GM19372 (cell line): ENCODE results near the gene ANGPT4.
"Not testable (repeated sequence)": the region's sequence is repeated elsewhere in the genome, so short reads cannot be mapped to it uniquely, and the experiment has no call there.

Experiments
- ATAC-seq: cut with Tn5 transposase; IDR thresholded peaks from one replicate; pipeline ENCODE4 v1.9.1; 2021; ENCODE audit warnings: mild to moderate bottlenecking, low read depth, moderate library complexity; ENCODE audit not compliant: unreplicated experiment

The ANGPT4 gene

DNA sequence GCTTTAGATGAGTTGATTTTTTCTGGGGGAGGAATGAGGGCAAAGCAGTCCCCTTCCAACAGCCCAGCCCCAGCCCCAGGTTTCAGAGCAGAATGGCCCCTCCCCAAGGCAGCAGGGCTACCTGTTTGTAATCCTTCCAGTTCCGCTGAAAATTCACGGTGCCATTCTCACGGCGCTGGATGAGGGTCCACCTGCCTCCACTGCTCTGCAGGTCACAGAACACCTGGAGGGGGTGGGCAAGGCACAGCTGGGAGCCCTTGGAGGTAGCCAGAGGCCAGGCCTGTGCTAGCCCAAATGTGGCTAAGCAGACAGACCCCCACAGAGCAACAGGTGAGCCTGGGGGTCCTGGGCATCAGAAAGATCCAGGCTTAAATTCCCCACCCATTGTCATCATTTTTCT is 36.5 kb downstream of the ANGPT4 start:
- no peak for ATAC-seq

DNA sequence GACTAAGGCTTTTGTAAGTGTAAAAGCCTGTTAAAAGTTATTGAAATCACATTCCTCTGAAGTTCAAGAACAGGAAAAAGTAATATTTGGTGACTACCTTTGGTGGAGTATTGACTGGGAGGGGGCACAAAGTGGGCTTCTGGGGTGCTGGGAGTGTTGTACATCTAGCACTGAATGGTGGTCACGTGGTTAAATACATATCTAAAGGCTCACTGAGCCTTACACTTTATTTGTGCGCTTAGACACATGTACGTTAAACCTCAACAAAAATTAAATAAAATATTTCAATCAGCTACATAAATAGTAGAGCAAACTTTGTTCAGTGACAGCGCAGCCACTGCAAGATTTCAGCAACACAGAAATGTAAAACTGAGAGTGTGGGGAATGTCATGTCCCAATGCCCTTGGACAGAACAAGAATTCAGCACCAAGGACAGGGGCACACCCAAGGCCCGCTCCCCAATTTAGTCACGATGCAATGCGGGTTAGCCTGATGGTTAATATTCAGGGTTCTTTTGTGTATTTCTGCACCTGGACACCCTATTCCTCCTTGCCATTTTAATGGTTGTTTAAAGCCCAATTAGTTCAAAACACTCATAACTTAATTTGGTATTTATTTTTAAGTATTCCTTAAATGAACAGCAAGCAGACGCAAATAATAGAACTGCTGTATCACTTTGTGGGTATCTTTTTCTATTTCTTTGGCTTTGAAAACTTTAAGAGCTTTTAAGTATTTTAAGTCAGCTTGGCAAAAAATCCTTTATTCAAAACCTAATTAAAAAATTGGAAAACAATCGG is 37.4 kb downstream of the ANGPT4 start:
- ATAC-seq: no peak

DNA sequence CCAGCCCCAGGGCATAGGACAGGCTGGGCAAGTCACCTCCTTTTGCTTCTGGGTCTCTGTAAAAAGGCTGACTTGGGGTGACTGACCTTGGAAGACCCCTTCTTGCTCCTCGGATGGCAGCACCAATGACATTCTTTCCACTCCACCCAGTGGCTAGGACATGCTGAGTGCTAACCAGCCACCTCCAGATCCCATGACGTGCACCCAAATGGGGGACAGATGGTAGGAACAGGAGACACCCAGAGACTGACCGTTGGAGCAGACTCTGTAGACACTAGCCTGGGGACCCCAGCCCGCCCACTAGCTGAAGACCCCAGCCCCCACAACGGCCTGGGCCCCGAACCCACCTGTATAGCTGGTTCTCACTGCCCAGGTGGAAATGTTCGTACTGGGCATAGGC is 38.3 kb downstream of the ANGPT4 start:
- no peak for ATAC-seq

DNA sequence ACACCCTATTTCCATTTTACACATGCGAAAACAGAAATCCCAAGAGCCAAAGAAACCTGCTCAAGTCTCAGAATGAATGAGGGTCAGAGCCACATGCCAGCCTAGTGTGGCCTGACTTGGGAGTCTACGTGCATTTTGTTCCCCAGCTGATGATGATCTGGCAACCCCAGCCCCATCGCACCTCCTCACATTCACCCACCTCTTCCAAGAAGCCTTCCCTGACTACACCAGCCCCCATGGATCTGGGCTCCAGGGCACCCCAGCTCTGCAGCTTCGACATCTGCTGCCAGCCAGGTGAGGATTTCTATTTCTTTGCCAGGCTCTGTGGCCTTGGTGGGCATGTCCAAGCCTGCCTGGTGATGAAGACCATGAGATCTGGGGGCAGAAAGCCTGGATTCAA is 41.0 kb downstream of the ANGPT4 start:
- no peak for ATAC-seq

DNA sequence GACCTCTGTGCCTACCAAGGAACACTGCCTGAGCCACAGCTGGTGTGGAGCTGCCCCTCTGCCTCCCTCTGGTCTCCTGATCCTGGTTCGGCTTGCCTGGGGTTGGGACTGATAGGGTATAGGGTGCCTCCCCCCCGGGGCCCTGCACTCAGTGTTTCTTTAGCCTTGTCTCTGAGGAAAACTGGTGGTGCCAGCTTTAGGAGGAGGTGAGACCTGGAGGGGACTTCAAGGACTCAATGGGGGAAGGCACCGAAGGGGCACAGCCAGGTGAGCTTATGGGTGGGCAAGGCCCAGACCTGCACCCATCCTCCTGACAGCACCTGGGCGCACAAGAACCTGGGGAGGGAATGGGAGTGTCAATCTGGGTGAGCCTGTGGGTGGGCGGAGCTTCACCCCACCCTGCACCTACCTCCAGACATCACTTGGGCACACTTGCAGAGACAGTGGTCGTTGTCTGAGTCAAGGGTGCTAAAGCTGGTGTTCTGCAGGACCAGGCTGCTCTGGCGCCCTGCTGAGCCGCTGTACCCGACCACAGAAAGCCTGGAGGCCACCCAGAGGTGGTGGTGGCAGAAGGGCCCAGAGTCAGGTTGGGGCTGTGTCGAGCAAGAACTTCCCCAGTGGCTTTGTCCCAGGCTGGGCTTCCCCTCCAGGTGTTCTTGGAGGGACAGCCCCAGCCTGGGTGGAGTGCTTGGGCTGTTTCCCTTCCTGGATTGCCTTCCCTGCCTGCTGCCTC is 42.1 kb downstream of the ANGPT4 start:
- ATAC-seq: no peak

DNA sequence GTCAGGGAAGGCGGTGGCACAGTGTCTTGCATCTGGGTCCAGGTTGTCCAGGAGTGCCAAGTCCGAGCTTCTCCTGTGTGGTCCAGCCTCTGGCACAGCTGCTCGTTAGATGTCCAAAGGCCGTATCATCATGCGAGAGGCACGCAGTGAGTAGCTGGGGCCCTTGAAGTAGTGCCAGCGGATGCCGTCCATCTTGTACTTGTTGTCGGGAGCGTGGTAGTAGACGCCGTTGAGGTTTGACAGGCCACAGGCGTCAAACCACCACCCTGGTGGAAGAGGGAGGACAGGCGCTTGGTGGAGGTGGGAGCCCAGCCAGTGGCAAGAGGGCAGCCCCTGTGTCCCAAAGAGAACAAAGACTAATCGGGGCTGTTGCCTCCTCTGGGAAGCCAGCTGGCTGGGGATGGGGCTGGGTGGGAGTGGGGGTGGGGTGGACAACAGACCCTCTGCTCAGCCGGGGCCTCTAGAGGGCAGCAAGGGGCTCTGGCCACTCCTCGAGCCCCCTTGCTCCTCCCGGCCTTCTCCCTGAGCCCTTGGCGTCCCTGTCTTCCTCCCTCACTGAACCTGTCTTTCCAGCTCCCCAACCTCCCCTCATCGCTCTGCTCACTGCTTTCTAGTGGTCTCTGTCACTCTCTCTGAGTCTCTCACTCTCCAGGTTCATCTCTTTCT is 43.1 kb downstream of the ANGPT4 start:
- no peak for ATAC-seq

DNA sequence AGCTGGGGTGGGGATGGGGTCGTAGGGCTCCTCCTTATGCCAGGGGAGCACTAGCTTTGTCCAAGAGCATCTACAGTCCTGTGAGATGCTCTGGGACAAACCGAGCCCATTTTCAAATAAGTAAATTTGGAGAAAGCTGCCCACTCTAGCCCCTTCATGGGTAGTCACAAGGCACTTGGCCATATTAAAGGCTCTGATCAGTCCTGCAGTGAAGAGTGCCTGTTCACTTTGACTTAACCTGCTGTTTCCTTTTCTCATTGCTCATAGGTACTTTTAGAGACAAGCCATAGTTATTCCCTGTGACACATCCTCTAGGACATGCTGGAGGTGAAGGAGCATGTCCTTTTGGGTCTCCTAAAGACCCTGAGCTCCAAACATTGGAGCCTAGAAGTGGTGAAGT is 44.2 kb downstream of the ANGPT4 start:
- no peak for ATAC-seq

DNA sequence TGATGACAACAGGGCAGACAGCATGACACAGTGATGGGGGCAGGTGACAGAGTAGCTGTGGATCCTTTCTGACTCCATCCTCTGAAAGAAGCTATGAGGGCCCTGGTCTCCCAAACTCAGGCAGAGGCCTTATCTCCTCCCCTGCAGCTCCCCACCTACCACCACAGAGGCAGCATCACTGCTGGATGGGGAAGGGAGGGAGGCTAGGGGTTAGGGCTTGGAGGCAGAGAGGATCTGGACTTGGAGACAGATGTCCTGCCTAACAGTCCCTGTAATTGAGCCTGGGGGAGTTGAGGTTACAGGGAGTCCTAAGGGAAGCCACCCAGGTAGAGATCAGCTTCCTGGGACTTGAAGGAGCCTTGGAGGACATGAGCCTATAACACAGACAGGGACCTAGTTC is 44.7 kb downstream of the ANGPT4 start:
- ATAC-seq: no peak

DNA sequence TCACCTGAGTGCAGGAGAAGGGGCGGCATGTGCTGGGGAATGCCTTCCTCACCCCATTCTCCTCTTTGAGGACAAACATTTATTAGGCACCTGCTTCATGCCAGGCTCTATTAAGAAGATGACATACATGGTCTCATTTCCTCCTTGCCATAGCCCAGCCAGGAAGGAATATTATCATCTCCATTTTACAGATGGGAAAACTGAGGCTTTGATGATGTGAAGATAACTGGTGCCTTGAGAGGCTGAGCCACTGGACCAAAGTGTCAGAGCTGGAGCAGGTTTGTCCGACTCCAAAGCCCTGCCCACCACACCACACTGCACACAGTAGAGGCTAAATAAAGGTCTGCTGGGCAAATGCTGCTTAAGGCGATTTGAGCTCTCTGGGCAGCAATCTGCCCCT is 45.4 kb downstream of the ANGPT4 start:
- ATAC-seq: no peak

DNA sequence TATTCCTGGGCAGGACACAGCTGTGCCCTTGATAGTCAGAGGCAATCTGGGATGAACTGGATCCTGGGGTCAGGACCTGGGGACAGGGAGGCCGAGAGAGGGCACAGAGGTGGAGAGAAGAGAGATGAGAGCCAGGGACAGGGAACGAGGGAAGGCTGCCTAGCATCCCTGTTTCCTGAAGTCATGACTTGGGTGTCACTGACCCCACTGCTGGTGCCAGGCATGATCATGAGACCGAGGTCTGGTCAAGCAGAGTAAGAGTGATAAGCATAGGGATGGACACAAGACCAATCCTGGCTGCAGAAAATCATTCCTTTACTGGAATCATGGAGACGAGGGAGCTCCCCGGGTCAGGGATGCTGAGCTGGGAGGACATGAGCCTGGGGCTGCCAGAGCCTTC is 46.5 kb downstream of the ANGPT4 start:
- no peak for ATAC-seq

DNA sequence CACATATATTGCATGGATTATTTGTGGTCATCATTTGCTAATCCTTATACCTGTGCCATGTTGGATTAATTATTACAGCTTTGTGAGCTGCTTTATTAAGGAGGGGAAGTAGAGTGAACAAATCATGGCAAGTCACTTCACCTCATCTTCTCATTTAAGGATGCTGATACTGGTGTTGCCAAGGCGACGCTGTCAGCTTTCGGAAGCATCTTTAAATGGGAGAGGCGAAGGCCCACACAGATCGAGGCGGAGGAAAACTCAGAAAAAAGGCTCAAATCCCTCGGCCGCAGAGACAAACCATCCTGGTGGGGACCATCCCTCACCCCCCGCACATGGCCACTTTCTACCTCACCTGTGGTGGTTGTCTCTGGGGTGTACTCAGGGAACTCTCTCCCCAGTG is 47.9 kb downstream of the ANGPT4 start:
- no peak for ATAC-seq

DNA sequence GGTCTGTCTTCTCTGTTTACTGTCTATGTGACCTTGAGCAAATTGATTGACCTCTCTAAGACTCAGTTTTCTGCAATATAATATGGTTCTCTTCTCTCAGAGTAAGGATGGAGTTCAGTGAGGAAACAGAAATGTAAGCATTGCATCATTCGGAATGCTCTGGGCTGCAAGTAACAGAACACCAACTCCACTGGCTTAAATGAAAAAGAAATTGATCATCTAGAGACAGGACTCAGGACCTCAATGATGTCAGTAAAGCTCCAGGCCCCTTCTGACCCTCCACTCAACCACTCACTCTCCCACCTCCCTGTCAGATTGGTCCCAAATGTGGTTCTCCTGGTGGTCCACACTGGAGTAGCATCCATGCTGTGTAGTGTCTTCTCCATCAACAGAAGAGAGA is 50.7 kb downstream of the ANGPT4 start:
- ATAC-seq: no peak

DNA sequence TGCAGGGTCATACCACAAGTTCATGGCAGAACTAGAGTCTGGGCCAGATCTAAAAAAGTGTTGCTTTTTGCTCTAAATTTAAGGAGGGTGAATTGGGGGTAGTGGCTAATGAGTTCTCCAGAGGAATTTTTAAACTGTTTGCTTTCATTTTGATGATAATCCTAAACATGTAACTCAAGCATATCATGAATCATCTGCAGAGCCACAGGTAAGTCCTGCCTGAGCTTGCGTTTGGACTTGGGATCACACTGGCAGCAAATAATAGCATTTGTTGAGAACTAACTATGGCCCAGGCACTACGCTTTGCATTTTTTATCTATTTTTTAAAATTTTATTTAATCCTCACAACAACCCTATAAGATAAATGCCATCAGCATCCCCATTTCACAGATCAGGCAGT is 55.2 kb downstream of the ANGPT4 start:
- ATAC-seq: no peak

DNA sequence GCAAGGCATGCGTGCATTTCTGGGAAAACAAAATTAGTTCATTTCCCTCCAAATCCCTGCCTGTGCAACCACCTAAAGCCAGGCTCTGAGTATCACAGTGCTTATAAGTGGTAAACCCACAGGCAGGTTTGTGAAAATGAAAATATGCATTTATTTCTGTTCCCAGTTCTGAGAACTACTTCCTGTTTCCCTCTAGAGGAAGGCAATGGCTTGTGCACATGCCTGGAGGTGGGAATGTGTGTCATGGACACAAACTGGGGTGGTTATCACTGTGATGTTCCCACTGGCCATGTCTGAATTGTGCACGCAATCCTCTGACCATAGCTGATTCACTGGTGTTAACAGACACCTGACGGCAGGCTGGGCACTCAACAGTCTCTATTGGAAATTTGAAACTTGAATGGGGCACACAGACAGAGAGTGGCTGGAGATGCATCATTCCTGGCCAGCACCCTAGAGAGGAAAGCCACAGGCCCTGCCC is 56.3 kb downstream of the ANGPT4 start:
- ATAC-seq: no peak

DNA sequence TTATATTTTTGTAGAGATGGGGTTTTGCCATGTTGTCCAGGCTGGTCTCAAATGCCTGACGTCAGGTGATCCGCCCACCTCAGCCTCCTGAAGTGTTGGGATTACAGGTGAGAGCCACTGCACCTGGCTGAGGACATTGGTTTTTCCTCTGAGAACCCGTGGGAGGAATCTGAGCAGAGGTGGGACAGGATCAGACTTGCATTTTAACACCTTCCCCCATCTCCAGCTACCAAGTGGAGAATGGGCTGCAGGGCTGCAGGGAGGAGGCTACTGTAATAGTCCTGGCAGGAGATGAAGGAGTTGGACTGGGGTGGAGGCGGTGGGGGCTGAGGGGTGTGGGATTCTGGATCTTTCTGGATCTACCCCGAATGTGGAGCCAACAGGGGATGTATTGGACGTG is 58.1 kb downstream of the ANGPT4 start:
- no peak for ATAC-seq

DNA sequence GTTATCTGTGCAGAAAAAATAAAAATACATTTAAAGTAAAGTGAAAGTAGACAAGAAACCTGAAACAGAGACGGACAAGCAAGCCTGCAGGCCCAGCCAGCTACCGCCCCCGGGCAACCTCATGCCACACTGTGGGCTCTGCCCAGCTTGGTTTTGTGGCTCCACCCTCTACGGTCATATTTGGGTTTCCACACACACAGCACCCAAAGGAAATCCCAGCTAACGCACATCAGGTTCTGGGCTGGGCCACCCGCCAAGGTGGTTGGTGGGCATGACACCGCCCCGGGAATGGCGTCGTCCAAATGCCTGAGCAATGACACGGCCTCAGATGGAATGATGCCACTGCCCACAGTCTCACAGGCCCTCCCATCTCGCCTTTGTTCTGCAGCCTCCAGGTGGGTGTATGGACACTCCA is 59.8 kb downstream of the ANGPT4 start:
- ATAC-seq: no peak

DNA sequence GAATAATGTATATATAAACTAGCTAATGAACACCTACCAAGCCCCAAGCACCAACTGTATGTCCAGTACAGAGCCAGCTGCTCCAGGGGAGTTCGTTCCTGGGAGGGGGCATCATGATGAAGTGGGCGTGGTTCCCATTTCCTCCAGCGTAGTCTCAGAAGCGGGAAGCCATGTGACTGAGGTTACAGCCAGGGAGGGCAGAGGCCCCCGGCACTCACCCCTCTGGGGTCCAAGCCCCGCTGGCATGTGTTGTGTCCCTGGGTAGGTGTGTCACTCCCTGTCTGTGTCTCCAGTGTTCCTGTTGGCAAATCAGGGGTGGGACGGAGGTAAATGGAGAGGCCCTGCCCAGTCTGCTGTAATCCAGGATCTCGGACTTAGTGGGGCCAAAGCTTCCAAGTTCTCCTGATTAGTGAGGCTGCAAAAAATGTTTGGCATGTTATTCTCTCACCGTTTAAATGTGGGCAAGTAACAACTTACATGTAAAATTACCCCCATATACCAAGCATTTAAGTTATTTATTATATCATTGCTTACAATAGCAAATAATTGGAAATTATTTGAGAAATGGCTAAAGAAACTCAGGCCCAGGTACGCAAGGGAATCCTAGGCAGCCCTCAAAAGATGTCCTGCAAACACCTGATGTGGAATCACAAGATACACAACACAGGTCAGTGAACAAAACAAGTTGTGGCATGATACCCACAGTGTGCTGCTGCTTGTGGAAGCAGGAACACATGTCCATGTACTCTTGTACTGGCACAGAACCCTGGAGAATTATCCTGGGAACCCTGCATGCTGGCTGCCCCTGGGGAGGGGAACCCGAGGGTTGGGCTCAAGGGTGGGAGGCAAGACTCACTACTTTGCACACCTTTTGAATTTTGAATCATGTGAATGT is 60.4 kb downstream of the ANGPT4 start:
- no peak for ATAC-seq

DNA sequence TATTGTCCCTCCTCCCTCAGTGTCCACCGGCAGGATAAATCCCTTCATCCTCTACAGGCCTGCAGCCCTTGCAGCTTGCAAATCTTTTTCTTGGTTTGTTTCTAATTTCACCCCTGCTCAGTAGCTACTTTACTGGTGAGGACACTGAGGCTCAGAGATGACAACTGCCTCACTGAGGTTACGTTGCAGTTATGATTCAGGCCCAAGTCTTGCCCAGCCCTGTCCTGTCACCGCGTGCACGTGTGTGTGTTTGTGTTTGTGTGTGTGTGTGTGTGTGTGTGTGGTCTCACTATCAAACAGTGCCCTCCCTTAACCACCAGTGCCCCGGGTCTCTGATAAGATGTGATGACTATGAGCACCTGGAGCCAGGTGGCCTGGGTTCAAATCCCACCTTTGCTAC is 61.5 kb downstream of the ANGPT4 start:
- no peak for ATAC-seq

DNA sequence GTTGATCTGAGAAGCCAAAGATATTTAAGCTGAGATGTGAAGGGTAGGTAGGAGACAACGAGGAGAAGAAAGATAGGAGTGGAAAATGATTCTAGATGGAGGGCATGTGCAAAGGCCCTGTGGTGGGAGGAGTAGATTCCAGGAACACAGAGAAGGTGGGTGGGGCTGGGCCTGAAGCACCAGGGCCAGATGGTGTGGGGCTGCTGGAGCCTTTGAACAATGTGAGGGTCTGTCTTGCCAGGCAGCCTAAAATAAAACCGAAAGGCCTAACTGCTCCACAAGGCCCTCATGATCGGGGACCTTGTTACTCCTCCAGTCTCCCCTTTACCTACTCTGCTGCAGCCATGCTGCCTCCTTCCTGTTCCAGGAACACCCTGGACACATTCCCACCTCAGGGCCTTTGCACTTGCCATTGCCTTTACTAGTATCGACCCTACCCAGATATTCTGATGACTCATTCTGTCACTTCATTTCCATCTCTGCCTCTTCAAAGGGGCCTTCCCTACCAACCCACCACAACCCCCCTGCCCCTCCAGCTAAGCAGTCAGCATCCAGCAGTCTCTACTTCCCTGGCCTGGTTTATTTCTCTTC is 62.6 kb downstream of the ANGPT4 start:
- no peak for ATAC-seq

DNA sequence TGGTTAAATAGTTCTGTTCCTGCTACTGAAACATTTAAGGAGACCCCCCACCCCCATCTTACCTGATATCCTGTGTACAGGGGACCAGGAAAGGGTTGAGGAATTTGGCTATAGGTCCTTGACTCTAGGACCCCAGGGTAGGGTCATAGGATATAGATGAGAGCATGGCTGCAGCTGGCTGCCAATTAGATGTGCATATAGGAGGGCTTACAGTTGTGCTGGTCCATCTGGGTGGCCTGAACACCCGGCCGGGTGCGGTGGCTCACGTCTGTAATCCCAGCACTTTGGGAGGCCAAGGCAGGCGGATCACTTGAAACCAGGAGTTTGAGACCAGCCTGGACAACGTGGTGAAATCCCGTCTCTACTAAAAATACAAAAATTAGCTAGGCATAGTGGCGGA is 67.4 kb downstream of the ANGPT4 start:
- not testable (repeated sequence) for ATAC-seq
